Stimulated activated memory B cell treated with anti-CD40 and anti-IgM and Interleukin-4, amounts not matched to agents 10 μg/mL and 1 μg/mL and 100 μg/mL, for 72 hours (primary cell): ENCODE data around the gene NOTCH2.

Experiments
- ATAC-seq: fragments of 150-1000 bp; cut with Tn5 transposase; 2 replicates; pipeline ENCODE4 v1.10.0; 2021
- H3K27ac Mint-ChIP-seq: one replicate; pipeline ENCODE4 v1.8.0; 2022; ENCODE audit warnings: mild to moderate bottlenecking, mixed read lengths
- H3K27me3 Mint-ChIP-seq: one replicate; pipeline ENCODE4 v1.8.0; 2022; ENCODE audit warnings: mixed read lengths
- H3K36me3 Mint-ChIP-seq: one replicate; pipeline ENCODE4 v1.8.0; 2022; ENCODE audit warnings: mixed read lengths
- H3K4me1 Mint-ChIP-seq: one replicate; pipeline ENCODE4 v1.8.0; 2022; ENCODE audit warnings: mixed read lengths
- H3K4me3 Mint-ChIP-seq: one replicate; pipeline ENCODE4 v1.8.0; 2022; ENCODE audit warnings: mild to moderate bottlenecking, moderate library complexity, mixed read lengths
- H3K9me3 Mint-ChIP-seq: one replicate; pipeline ENCODE4 v1.8.0; 2022; ENCODE audit warnings: mixed read lengths

The NOTCH2 gene

GRCh38 chr1:119895102-119895501, 174.4 kb downstream of the NOTCH2 start:
- H3K4me1 Mint-ChIP-seq, result no peaks in the 10 kb centered on the region

GRCh38 chr1:119893827-119894700, 175.4 kb downstream of the NOTCH2 start:
- Mint-ChIP-seq H3K27me3 (peaks cover 31% of the 10 kb centered on the region), H3K36me3 (no peaks in the 10 kb centered on the region), H3K4me1 (no peaks in the 10 kb centered on the region), H3K9me3 (no peaks in the 10 kb centered on the region), H3K4me3 (no peak overlapping the region), H3K27ac (no peak overlapping the region)
- no peak for ATAC-seq

More at GRCh38 chr1:119895102-119895501, 174.4 kb downstream of the NOTCH2 start:
- H3K36me3 Mint-ChIP-seq, result no peaks in the 10 kb centered on the region
- peaks cover 23% of the 10 kb centered on the region for H3K27me3 Mint-ChIP-seq
- no peak overlapping the region for H3K4me3 Mint-ChIP-seq
- ATAC-seq, result no peak
- H3K9me3 Mint-ChIP-seq, result no peaks in the 10 kb centered on the region
- H3K27ac Mint-ChIP-seq, result no peak overlapping the region

- no peak for ATAC-seq
- Mint-ChIP-seq H3K36me3 (peaks cover 7% of the 10 kb centered on the region), H3K4me1 (no peaks in the 10 kb centered on the region), H3K4me3 (no peak overlapping the region), H3K27ac (no peak overlapping the region), H3K27me3 (peaks cover 39% of the 10 kb centered on the region), H3K9me3 (peaks cover 5% of the 10 kb centered on the region)
Observed at GRCh38 chr1:119893238-119893791, 176.1 kb downstream of the NOTCH2 start.

- Mint-ChIP-seq H3K4me1 (no peaks in the 10 kb centered on the region), H3K4me3 (no peak overlapping the region), H3K36me3 (peaks cover 10% of the 10 kb centered on the region), H3K9me3 (peaks cover 7% of the 10 kb centered on the region), H3K27ac (no peak overlapping the region), H3K27me3 (peaks cover 57% of the 10 kb centered on the region)
- no peak for ATAC-seq
Observed at GRCh38 chr1:119891386-119891785, 178.1 kb downstream of the NOTCH2 start.

GRCh38 chr1:119888476-119888875, 181.0 kb downstream of the NOTCH2 start:
- H3K27ac Mint-ChIP-seq, result no peak overlapping the region
- ATAC-seq, result no peak
- peaks cover 10% of the 10 kb centered on the region for H3K36me3 Mint-ChIP-seq
- H3K9me3 Mint-ChIP-seq, result peaks cover 7% of the 10 kb centered on the region
- H3K4me1 Mint-ChIP-seq, result no peaks in the 10 kb centered on the region
- H3K27me3 Mint-ChIP-seq, result peaks cover 63% of the 10 kb centered on the region
- no peak overlapping the region for H3K4me3 Mint-ChIP-seq

GRCh38 chr1:119887427-119887826, 182.0 kb downstream of the NOTCH2 start:
- Mint-ChIP-seq H3K27me3 (peaks cover 63% of the 10 kb centered on the region), H3K36me3 (peaks cover 10% of the 10 kb centered on the region), H3K27ac (no peak overlapping the region), H3K4me1 (no peaks in the 10 kb centered on the region), H3K9me3 (peaks cover 7% of the 10 kb centered on the region), H3K4me3 (no peak overlapping the region)
- ATAC-seq, result no peak

GRCh38 chr1:119885903-119886783, 183.3 kb downstream of the NOTCH2 start:
- H3K4me1 Mint-ChIP-seq, result no peaks in the 10 kb centered on the region

GRCh38 chr1:119884711-119885110, 184.8 kb downstream of the NOTCH2 start:
- ATAC-seq, result no peak
- Mint-ChIP-seq H3K4me1 (no peaks in the 10 kb centered on the region), H3K9me3 (peaks cover 7% of the 10 kb centered on the region), H3K36me3 (peaks cover 10% of the 10 kb centered on the region), H3K27me3 (peaks cover 62% of the 10 kb centered on the region), H3K27ac (no peak overlapping the region), H3K4me3 (no peak overlapping the region)

More at GRCh38 chr1:119885903-119886783, 183.3 kb downstream of the NOTCH2 start:
- Mint-ChIP-seq H3K9me3 (peaks cover 7% of the 10 kb centered on the region), H3K27ac (no peak overlapping the region), H3K36me3 (peaks cover 10% of the 10 kb centered on the region), H3K27me3 (peaks cover 58% of the 10 kb centered on the region), H3K4me3 (no peak overlapping the region)
- peak; percentile 54 for ATAC-seq

- H3K4me3 Mint-ChIP-seq, result no peak overlapping the region
- H3K27me3 Mint-ChIP-seq, result peaks cover 56% of the 10 kb centered on the region
- H3K36me3 Mint-ChIP-seq, result peaks cover 8% of the 10 kb centered on the region
- no peak overlapping the region for H3K27ac Mint-ChIP-seq
- no peak for ATAC-seq
- no peaks in the 10 kb centered on the region for H3K4me1 Mint-ChIP-seq
- peaks cover 7% of the 10 kb centered on the region for H3K9me3 Mint-ChIP-seq
Observed at GRCh38 chr1:119883826-119884225, 185.6 kb downstream of the NOTCH2 start.

- H3K36me3 Mint-ChIP-seq, result no peaks in the 10 kb centered on the region
- H3K9me3 Mint-ChIP-seq, result no peaks in the 10 kb centered on the region
- H3K4me1 Mint-ChIP-seq, result no peaks in the 10 kb centered on the region
- H3K27ac Mint-ChIP-seq, result no peak overlapping the region
- H3K27me3 Mint-ChIP-seq, result peaks cover 42% of the 10 kb centered on the region
- no peak overlapping the region for H3K4me3 Mint-ChIP-seq
- no peak for ATAC-seq
Observed at GRCh38 chr1:119882132-119883049, 187.1 kb downstream of the NOTCH2 start.

GRCh38 chr1:119879510-119880434, 189.7 kb downstream of the NOTCH2 start:
- Mint-ChIP-seq H3K36me3 (no peaks in the 10 kb centered on the region), H3K4me1 (no peaks in the 10 kb centered on the region), H3K27me3 (peaks cover 18% of the 10 kb centered on the region), H3K4me3 (no peak overlapping the region), H3K9me3 (no peaks in the 10 kb centered on the region), H3K27ac (no peak overlapping the region)
- no peak for ATAC-seq

- ATAC-seq, result no peak
- Mint-ChIP-seq H3K4me1 (no peaks in the 10 kb centered on the region), H3K27ac (no peak overlapping the region), H3K36me3 (no peaks in the 10 kb centered on the region), H3K4me3 (no peak overlapping the region), H3K9me3 (no peaks in the 10 kb centered on the region), H3K27me3 (peaks cover 18% of the 10 kb centered on the region)
Observed at GRCh38 chr1:119878171-119878570, 191.3 kb downstream of the NOTCH2 start.

GRCh38 chr1:119874186-119874585, 195.3 kb downstream of the NOTCH2 start:
- H3K27me3 Mint-ChIP-seq, result peaks cover 17% of the 10 kb centered on the region
- H3K27ac Mint-ChIP-seq, result no peak overlapping the region
- no peak for ATAC-seq
- H3K36me3 Mint-ChIP-seq, result no peaks in the 10 kb centered on the region
- H3K4me1 Mint-ChIP-seq, result peaks cover 7% of the 10 kb centered on the region
- no peak overlapping the region for H3K4me3 Mint-ChIP-seq
- H3K9me3 Mint-ChIP-seq, result no peaks in the 10 kb centered on the region
